Stimulated activated CD8-positive, alpha-beta memory T cell treated with anti-CD3 and anti-CD28 coated beads, Interleukin-2, amount 100 ng/mL, for 1 hour (primary cell): Measurements from ENCODE around the gene HIF1A.
"Not testable (repeated sequence)": the region's sequence is repeated elsewhere in the genome, so short reads cannot be mapped to it uniquely, and the experiment has no call there.

Source experiments
- DNase-seq, 2 donors: peaks; one replicate each; pipeline ENCODE4 v3.0.0-alpha.2; 2020; ENCODE audit warnings: low read depth in 2 of 2

Gene HIF1A

GRCh38 chr14:61673305-61673704 lies 22.0 kb upstream of the HIF1A start:
- DNase-seq = no peak

- DNase-seq = no peak
Observed at GRCh38 chr14:61675291-61675690, 20.0 kb upstream of the HIF1A start.

DNA sequence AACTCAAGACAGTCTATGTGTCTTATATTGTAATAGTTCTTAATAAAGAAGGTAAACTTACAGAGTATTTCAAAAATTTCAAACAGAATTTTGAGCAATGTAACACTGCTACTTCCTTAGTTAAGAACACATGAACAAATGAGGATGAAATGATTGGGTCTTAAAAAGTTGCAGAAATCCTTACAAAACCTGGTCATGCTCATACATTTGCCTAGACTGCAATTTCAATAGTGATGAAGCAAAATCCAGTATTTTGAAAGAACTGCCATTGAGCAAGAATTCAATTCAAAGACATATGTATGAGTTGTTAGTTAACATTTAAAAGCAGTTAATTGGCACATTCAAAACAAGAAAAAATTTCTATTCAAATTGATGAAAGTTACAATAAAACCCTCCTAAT lies 17.8 kb upstream of the HIF1A start:
- no peak for DNase-seq

DNA sequence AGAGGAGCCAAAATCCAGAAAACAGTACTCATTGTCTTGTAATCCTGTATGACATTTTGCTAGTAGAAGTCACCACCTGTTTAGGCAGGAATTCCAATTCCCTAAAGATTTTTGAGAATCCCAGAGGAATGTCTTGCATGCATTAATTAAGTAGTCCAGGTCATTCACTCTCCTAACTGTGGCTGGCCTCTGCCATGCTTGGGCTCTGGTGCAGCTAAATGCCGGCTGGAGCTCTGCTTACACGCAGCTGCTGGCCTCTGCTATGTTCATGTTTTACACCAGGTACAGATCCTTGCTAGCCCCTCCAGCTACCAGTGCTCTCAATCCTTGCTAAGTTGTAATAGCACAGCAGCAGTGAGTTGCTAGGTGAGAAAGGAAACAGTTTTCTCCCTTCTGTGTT lies 16.3 kb upstream of the HIF1A start:
- no peak for DNase-seq

GRCh38 chr14:61681413-61681812 lies 13.9 kb upstream of the HIF1A start:
- no peak for DNase-seq

DNA sequence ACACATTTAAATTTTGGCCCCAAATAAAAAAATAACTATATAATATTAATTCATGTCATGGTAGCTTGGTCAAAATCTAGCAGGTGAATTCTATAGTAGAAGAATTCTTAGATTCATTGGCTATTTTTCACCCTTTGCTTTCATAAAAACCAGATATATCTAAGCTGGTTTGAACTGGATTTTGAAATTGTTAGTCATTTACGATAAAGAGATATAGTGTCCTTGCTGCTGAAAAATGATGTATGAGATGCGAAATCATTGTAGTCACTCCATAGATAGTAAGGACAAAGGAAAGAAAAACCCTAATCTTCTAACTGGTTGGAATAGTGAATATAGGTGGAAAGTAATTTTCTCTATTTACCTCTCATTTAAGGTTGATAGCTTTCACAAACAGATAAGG lies 12.2 kb upstream of the HIF1A start:
- DNase-seq = no peak

DNA sequence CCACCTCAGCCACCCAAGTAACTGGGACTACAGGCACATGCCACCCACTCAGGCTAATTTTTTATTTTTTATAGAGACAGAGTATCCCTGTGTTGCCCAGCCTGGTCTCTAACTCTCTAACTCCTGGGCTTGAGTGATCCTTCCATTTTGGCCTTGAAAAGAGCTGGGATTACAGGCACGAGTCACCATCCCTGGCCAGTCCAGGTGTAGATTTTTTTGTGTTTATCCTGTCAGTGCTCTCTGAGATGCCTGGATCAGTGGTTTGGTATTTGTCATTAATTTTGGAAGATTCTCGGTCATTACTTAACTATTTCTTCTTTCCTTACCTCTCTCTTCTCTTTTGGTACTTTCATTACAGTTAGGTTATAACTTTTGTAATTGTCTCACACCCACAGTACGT lies 5.3 kb upstream of the HIF1A start:
- DNase-seq = no peak

GRCh38 chr14:61690982-61691381 lies 4.3 kb upstream of the HIF1A start:
- DNase-seq = no peak

DNA sequence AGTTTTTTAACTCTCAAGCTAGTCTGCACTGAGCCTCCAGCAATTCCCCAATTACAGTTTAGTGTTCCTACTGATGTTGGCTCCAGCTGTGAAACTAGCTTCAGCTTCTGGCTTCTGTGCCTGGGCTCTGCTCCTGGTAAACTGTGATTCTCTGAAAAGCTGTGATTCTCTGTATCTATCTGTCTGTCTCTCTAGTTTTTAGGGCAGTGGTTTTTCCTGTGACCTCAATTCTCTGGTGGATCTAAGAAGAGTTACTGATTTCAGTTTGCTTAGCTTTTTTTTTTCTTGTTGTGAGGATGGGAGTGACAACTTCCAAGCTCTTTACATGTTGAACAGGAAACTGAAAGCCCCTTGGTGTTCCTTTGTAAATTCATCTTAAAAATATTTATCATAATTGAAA lies 3.8 kb upstream of the HIF1A start:
- DNase-seq = no peak

DNA sequence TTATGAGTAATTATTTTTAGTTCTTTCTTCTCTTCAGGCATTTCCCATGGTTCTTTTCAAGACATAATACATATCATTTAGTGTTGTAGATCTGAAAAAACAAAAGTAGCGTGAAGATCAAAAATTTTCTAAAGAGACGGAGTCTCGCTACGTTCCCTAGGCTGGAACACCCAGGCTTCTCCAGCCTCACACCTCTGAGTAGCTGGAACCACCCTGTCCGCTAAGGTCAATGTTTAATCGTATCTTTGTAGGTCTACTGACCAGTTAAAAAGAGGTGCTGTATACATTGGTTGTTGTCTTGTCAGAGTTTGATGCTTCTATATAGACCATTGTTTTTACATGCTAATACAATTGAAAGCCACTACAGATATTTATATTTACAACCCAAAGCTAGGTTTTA lies 1.3 kb upstream of the HIF1A start:
- no peak for DNase-seq

DNA sequence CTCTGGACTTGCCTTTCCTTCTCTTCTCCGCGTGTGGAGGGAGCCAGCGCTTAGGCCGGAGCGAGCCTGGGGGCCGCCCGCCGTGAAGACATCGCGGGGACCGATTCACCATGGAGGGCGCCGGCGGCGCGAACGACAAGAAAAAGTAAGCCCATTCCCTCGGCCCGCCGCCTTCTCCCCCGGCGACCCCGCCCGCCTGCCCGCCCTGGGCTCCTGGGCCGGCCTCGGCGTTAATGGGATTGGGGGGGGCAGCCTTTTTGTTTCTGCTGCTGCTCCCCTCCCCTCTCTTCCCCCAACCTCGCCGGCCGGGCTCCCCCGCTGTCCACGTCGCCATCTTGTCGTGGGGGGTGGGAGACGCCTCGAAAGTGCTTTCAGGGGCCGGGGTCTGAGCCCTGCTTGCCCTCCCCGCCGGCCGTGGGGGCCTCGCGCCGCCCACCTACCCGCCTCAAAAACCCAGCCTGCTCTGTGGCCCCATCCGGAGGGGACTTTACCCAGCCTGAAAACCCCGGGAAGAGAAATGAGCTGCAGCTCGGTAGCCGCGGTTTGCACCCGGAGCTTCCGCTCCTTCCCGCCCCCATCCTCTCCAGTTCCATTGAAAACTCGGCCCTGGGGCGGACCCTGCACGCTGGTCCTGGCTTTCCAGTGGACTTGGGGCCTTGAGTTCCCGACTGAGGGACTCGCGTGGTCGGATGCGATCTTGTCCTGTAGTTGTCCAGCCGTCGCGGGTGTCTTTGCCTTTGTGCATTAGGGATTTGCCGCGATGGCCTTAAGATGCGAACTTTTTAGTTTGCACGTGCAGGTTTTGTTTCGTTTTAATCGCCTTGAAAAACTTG lies 598 bp downstream of the HIF1A start:
- peak; percentile 11 to 18 for DNase-seq

DNA sequence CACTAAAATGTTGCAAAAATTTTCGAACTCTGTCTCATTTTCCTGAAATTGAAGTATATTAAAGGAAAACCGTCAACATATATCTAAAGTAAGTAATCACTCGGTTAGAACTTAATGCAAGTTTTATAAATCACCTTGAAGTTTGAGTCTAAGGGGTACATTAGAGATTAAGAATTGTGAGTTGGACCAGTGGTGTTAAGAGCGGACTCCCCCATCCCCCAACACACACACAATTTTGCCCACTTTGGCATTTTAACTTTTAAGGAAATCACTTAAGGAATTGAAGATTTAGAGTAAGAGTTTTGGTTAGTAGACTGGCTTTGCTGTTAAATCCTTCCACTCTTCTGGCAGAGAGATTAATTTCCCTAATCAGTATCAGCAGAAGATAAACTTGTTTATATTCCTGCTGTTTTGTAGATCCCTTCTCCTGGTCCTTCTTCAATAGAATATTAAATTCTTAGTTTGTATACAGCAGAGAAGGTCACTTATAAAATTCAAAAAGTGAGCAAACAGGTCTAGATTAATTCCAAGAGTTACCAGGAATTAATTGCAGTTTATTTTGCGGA lies 1.5 kb downstream of the HIF1A start:
- DNase-seq = no peak

DNA sequence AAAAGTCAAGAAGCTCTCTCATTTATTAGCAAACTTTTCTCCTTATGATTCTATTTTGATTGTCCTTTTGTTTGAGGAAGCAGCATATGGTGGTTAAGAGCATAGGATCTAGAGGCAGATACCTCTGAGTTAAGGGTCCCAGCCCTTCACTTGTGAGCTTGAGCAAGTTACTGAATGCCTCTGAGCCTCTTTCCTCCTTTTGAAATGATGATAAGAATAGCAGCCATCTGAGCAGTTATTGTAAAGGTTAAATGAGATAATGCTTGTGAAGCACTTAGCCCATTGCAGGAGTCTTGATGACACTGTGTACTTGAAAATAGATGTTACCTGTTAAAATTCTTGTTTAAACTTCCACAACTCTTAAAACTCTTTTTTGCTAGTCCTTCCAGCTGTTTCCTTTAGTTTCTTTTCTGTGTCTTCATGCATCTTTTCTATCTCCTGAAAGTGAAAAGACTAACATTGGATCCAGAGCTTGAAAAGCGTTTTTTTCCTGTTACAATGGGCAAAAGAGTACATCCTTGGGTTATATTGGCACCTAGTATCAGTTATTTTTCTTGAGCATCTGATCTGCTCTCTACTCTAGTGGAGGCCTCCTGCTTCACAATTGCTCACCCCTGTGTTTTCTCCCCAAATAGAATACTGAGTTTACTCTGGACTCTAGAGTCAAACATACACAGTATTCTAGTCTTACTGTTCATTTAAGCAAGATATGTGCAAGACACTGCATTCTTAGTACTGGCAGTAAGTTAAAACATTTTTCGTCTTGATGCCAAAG lies 3.1 kb downstream of the HIF1A start:
- DNase-seq = no peak

DNA sequence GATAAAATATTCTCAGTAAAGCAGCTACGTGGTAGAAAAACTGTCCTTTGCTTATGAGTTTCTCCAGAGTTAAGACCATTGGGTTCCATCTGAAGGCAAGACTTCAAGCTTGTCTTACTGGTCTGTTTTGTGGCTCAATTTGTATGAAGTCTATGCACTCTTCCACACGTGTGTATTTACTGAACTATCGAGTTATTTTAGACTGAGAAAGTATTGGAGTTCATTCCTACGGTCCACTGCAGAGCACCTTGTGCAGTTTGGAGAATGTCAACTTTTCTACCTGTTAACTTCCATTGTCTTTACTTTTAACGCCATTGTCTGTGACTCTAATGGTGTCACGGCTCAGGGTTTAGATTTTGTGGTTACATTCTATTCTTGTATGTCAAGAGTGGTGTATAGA lies 3.7 kb downstream of the HIF1A start:
- no peak for DNase-seq

GRCh38 chr14:61700104-61700886 lies 5.0 kb downstream of the HIF1A start:
- no peak for DNase-seq

- no peak for DNase-seq
Observed at GRCh38 chr14:61701946-61702345, 6.6 kb downstream of the HIF1A start.

- no peak for DNase-seq
Observed at GRCh38 chr14:61703342-61704129, 8.2 kb downstream of the HIF1A start.

DNA sequence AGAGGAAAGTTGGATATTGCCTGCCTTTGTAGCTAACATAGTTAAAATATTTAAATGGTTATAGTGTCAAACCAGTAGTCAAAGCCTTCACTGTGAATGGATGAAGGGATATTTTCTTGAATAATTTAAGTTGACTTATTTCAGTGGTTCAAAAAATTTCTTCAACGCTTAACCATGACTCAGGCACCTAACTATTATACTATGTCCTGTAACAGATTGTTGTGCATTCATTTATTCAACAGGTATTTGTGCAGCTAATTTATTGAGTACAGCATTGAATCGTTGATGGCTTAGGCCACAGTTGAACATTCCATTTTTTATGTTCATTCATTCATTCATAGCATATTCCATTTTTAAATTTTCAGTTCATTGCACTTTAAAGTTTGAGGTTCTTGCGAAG lies 9.2 kb downstream of the HIF1A start:
- no peak for DNase-seq

- DNase-seq = no peak
Observed at GRCh38 chr14:61705017-61705416, 9.7 kb downstream of the HIF1A start.

DNA sequence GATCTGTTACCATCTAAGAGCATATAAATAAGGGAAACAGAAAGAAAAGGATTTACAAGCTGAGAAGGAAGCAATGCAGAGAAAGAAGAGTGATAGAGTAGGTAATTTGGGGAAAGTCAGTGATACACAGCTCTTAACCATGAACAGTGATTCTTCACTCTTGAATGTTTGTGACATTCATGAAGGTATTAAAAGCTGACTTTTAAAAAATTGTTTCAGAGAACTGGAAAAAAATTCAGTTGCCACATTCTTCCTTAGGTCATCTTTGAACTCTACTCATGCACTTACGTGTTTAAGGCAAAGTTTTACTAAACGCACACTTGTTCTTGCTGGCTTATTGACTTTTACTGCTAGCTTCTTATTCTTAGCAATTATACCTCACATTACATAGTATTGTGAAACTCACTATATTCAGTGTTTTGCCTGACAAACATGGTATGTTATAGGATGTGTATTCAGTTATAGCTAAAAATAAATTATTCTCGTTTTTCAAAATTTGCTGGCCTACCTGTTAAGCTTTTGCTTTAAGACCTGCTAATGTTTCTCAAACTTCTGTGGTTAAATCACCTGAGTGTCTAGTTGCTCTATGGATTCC lies 10.9 kb downstream of the HIF1A start:
- no peak for DNase-seq

DNA sequence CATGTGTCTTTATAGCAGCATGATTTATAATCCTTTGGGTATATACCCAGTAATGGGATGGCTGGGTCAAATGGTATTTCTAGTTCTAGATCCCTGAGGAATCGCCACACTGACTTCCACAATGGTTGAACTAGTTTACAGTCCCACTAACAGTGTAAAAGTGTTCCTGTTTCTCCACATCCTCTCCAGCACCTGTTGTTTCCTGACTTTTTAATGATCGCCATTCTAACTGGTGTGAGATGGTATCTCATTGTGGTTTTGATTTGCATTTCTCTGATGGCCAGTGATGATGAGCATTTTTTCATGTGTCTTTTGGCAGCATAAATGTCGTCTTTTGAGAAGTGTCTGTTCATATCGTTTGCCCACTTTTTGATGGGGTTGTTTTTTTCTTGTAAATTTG lies 12.5 kb downstream of the HIF1A start:
- not testable (repeated sequence) for DNase-seq
